Stimulated activated CD8-positive, alpha-beta memory T cell treated with anti-CD3 and anti-CD28 coated beads, Interleukin-12 subunit alpha, Interleukin-12 subunit beta, amount 100 ng/mL, for 24 hours (primary cell): ENCODE data around the gene SNAI3.

ENCODE experiments used
- DNase-seq: peaks from one replicate; pipeline ENCODE4 v3.0.0-alpha.2; 2020; ENCODE audit errors: extremely low read depth

The SNAI3 gene

GRCh38 chr16:88691924-88692560, 5.7 kb upstream of the SNAI3 start:
- no peak for DNase-seq

DNA sequence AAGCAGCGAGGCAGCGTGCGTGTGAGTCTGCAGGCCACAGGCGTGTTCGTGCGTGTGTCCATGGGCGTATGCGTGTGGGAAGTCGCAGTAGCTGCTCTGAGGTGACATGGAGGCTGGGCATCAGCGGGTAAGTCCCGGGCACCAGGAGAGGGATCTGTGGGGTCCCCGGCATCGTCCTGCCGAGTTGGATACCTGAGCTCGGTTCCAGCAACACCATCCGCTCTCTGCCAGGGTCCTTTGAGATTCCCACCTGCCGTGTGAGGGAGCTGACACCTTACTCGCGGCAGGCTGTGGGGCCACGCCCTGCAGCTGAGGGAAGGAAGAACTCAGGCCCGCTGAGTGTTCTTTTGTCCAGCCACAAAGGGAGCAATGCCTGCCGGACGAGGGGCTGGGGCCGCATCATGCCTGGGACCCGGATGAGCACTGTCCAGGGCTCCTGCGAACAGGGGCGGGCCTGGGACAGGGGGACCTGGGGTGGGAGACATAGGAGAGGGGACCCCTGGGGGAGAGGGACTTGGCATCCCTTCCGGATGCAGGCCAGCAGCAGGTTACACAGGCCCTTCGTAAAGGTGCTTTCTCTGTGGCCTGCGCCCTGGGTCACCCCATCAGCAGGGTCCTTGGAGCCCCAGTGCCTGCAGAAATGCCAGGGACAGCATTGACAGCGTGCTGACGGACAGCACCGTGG, 5.0 kb upstream of the SNAI3 start:
- DNase-seq, result no peak

DNA sequence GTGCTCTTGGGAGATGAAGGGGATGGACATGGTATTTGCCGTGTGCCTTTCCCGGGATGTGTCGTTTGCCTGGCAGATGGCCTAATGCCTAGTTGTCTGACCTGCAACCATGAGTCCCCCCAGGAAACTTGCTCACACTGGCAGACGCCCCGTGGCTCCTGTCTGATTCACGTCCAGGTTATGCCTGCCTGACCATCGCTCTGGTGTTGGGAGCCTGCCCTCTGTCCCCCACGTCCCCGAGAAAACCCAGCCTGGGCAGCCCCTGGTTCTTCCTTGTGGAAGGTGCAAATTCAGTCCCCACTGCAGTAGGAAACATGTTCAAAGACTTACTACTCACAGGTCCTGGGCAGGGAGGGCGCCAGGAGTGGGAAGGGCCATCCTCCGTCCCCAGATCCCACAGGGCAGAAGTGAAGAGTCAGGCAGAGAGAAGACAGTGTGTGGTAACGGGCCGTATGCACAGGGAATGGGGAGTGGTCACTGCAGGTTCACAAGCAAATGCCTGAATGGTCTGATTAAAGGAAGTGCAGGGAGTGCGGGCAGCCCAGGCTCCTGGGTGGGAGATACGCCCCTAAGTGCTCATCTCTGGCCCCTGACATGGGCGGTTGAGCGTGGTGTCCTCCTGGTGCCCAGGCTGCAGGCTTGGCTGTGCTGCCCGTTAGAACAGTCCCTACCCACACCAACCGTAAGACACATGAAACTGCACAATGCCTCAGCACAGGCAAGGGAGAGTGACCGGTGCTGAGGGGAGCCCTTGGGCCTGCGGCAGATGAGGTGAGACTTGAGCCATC, 4.2 kb upstream of the SNAI3 start:
- no peak for DNase-seq

DNA sequence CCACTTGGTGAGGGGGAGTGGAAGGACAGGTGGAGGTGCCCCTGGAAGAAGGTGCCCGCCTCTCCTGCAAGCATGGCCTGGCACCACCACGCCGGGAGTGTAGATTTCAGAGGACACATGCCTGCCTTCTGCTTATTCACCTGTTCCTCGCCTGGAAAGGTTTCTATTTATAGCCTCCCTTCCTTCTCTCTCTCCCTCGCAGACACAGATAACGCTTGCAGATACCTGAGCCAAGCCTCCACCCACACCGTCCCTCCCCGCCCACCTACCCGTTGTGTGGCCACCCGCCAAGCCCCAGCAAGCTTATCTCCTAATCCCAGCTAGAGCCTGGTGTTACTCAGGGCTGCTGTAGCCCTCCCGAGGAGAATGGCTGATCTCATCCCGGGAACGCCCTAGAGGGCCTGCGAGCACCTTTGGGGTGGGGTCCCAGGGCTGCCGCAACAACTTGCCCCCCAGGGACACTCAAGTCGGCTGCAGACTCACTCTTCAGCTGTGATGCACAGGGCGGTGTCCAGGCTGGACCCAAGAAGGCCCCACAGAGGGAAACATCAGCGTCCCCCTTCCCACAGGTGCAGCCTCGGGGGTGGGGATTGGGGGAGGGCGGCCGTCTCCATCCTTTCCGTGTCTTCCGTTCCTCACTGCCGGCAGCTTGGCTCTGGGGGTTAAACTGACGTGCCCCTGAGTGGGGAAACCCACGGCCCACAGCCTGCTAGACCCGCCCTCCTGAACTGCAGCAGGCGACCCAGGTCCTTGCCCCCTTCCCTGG, 1.9 kb upstream of the SNAI3 start:
- no peak for DNase-seq

- DNase-seq, result no peak
Measured at GRCh38 chr16:88687676-88688012, 1.3 kb upstream of the SNAI3 start.

- no peak for DNase-seq
Measured at GRCh38 chr16:88687254-88687576, 908 bp upstream of the SNAI3 start.

DNA sequence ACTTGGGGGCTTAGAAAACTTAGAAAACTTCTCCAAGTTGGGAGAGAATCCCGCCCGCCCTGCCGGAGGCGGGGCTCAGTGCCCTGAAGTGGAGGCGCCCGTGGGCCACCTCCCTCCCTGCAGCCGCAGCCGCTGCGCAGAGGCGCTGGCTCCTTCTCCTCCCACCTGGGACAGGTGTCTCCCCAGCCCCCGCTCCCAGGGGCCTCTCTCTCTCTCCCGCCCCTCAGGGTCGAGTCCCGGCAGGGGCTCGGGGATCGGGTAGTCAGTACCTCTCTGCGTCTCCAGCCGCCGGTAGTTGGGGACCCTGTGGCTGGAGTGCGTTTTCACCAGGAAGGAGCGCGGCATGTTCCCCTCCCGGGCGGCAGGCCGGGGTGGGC, 257 bp downstream of the SNAI3 start:
- DNase-seq, result no peak

DNA sequence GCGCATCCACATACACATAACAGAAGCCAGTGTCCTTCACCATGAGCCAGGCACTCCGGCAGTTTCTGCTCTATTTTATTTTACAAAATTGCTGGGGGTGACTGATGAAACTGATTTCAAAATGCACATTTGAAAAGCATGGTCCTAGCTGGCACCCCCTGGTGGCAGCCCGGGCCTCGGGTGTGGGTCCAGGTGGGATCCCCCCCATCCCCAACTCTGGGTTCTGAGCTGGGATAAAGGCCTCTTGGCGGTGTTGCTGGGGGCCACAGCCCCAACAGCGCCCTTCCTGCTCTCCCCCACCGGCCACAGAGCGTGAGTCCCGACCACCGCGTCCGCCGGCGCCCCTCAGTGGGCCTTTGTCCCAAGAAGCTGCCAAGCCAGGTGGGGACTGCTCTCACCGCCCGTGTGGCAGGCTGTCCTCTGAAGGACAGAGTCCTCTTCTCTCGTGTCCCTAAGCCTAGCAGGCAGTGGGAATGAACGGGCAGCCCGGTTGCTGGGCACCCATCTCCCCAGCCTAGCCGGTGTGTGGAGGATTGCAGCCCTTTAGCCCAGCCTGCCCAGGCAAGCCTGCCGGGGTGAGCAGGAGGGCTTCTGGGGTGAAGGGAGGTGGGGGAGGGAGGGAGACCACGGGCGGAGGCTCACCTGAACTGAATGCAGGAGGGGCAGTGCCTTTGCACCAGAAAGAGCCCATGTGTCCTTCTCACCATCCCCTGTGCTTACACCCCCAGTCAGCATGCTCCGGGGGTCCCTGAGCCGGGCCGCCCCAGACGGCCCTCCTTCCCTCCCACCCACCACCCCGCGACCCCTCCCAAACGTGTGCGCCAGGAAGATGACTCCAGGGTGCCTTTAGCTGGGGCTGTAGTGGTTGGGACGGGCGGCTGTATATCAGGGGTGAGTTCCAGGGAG, 898 bp downstream of the SNAI3 start:
- no peak for DNase-seq

GRCh38 chr16:88684569-88685155, 1.6 kb downstream of the SNAI3 start:
- DNase-seq, result no peak

DNA sequence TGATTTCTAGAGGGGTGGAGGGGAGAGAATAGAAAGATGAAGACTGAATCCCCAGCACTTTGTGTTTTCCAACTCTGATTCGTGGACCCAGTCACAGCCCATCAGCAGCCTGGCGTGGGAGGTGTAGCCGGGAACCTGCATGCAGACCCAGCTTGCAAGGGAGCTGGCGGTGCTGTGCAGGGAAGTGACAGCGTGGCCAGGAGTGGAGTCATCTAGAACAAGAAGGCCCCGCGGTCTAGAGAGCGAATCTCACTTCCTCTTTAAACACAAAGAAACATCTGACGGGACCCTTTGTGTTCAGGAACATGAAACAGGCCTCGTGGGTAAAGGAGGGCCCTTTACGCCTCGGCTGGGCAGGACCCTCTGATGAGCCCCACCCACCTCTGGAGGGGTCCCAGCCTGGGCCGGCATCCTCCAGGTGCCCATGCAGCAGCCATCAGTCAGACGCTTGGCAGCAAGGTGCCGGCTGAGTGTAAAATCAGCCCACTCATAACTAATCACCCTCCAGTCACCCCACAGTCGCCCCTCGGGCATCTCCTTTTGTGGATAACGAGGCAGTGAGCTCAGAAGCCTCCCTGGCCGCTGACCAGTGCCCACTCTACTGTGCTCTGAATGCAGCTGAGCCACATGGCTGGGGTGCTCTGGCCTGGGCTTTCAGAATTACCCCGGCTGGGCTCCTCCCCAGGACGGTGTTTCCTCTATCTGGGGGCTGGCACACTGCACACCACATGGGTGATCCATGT, 4.4 kb downstream of the SNAI3 start:
- no peak for DNase-seq

DNA sequence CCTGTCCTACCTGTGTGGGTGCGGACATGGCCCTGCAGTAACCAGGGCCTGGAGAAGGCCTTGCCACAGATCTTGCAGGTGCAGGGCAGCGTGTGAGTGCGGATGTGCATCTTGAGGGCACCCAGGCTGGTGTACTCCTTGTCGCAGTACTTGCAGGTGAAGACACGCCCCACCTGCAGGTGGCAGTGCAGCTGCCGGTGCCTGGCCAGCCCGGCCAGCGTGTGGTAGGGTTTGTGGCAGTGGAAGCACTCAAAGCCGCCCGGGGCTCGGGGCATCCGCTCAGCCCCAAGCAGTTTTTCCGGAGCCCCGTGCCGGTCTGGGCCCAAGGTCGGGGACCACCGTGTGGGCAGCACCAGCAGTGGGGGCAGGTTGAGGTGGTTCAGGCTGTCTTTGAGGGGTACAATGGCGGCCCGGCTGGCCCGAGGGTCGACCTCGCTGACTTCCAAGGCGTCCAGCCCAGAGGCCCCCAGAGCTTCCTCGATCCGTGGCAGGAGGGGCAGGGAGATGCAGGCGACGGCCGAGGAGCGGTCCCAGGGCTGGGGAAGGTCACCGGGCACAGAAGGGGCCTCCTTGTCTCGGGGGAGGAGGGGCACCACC, 5.1 kb downstream of the SNAI3 start:
- DNase-seq, result no peak

GRCh38 chr16:88680554-88681083, 5.7 kb downstream of the SNAI3 start:
- DNase-seq, result no peak

DNA sequence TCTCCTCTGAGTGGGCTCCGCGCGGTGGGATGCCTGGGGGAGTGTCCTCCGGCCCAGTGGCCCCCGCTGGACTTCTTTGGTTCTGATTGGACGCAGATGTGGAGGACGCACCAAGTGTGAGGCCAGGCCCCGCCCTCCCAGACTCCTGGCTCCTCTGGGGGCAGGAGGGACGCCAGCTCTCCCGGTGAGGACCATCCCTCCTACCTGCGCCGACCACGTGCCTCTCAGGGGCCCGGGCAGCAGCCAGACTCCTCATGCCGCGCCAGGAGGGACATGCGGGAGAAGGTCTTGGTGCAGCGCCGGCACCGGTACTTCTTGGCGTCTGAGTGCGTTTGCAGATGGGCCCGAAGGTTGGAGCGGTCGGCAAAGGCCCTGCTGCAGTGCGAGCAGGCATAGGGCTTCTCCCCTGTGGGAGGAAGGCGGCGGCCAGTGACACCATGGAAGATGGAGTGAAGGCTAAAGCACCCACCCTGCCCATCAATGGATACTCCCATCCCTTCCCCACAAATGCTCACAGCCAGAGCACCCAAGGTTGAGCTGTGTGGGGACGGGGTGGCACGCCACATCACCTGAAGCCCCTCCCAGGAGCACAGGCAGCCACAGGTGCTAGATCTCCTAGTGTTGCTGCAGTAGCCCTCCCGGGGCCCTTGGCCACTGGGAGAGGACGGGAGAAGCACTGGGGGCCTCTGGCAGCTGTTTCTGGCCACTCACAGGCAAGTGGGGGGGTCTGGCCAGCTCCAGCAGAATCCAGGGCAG, 7.9 kb downstream of the SNAI3 start:
- no peak for DNase-seq

DNA sequence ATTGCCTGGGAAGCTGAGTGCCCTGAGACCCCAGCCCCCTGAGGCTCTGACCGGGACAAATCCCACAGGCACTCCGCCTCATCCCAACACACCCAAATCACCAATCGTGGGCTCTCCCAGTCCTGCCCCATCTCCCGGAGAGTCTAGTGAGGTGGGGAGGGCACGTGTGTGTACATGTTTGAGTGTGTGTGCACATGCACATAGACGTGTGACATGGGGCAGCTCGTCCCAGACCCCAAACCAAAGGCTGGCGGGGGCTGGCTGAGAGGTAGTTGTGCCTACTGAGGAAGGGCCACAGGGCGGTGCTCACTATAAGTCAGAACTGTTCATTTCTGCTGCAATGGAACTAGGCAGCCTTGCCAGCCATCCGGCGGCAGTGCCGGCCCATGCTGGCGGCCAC, 8.6 kb downstream of the SNAI3 start:
- DNase-seq, result no peak

GRCh38 chr16:88676502-88677242, 9.6 kb downstream of the SNAI3 start:
- no peak for DNase-seq

GRCh38 chr16:88673716-88674379, 12.5 kb downstream of the SNAI3 start:
- no peak for DNase-seq

DNA sequence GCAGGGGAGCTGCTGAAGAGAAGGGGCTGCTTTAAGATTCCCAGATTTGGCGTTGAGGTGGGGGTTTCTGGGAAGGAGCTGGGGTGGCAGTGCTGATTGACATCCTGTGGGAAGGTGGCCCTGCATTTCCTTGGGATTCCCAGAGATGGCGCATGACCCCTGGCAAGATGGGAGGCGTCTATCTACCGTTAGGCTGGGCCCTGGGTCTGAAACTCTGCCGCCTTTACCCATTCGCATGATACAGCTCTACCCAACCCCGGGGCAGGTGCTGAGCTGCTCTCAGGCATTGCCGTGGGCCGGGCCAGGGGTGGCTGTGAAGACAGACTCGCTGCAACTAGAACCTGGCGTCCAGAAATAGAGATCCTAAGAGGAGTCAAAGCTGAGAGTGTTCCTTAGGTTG, 13.5 kb downstream of the SNAI3 start:
- no peak for DNase-seq

GRCh38 chr16:88671806-88672205, 14.5 kb downstream of the SNAI3 start:
- DNase-seq, result no peak
